HepG2 (cell line): ENCODE data around the gene MYH16. TPM values are rescaled to one million over a fixed set of nuclear protein-coding genes. Genes with fewer than 3 reads are reported as not detected.

ENCODE experiments used
- ATAC-seq: fragments of 200-7000 bp; cut with Tn5 transposase; 3 replicates; pipeline ENCODE4 v1.9.1; 2020; ENCODE audit warnings: mild to moderate bottlenecking, moderate library complexity
- BruUV-seq: library from RNA; stranded (reverse); fragments of 400-500 nt; replicated peaks from 2 replicates; lab custom pipeline; 2021; lab: Mats Ljungman, UMichigan
- CTCF ChIA-PET: fragments of 300-600 bp; formaldehyde crosslinking; extraction: SDS; loops from one replicate; lab custom pipeline; 2021; ENCODE audit warnings: low total read pairs, inconsistent platforms, low intra/inter-chr PET ratio; lab: Yijun Ruan, JAX
- POLR2A ChIA-PET: fragments of 350-600 bp; sonication (Branson Sonifier 250); formaldehyde crosslinking; loops from one replicate; lab custom pipeline; 2020; ENCODE audit warnings: antibody characterized with exemption, inconsistent platforms; lab: Yijun Ruan, JAX
- DNase-seq: peaks from one replicate; pipeline ENCODE4 v3.0.0-alpha.2; 2015; ENCODE audit warnings: low spot score
- FAIRE-seq: peaks from 3 replicates; lab custom pipeline; 2011; peaks lifted over from hg19 to GRCh38; lab: Jason Lieb, UNC
- H2AFZ ChIP-seq: one replicate; pipeline ENCODE4 v1.6.1; 2011; ENCODE audit warnings: low read length, inconsistent platforms
- H3K27ac ChIP-seq: fragments of 300-600 bp; 3 replicates; pipeline ENCODE4 v1.8.0; 2011; ENCODE audit warnings: mixed run types, mild to moderate bottlenecking, mixed read lengths, low read length, inconsistent platforms; ENCODE audit not compliant: insufficient read depth; ENCODE audit errors: extremely low read length
- H3K27me3 ChIP-seq, 2 experiments: fragments of 200-600 bp in 1 of 2; 2 replicates in 1 of 2; 3 replicates in 1 of 2; pipeline versions ENCODE4 v1.6.0 to v1.8.0; 2011; ENCODE audit warnings: low read length in 2 of 2, mild to moderate bottlenecking in 2 of 2, moderate library complexity in 2 of 2, inconsistent platforms in 1 of 2; ENCODE audit not compliant: insufficient read depth in 2 of 2, control insufficient read depth in 1 of 2
- H3K36me3 ChIP-seq, 2 experiments: fragments of 200-600 bp in 1 of 2; replicated peaks in 1 of 2; 2 replicates in 1 of 2; 3 replicates in 1 of 2; pipeline versions ENCODE4 v1.5.1 to v1.8.0; 2011; ENCODE audit warnings: low read length in 2 of 2, inconsistent platforms in 1 of 2; ENCODE audit not compliant: insufficient read depth in 2 of 2, control insufficient read depth in 1 of 2
- H3K4me1 ChIP-seq: 2 replicates; pipeline ENCODE4 v1.5.1; 2012; ENCODE audit warnings: low read length, inconsistent platforms; ENCODE audit not compliant: insufficient read depth
- H3K4me2 ChIP-seq: 2 replicates; pipeline ENCODE4 v1.6.0; 2011; ENCODE audit warnings: low read depth, low read length, inconsistent platforms
- H3K4me3 ChIP-seq, 3 experiments: fragments of 200-600 bp in 1 of 3; sonication (generic), shearing (Covaris generic) in 1 of 3; replicated peaks in 1 of 3; 2 replicates each; pipeline ENCODE4 v1.5.1; 2011 to 2016; ENCODE audit warnings: low read length in 3 of 3, inconsistent platforms in 2 of 3, low read depth in 2 of 3, mild to moderate bottlenecking in 2 of 3, control low read depth in 1 of 3, mixed read lengths in 1 of 3; ENCODE audit not compliant: insufficient read depth in 1 of 3
- H3K79me2 ChIP-seq: one replicate; pipeline ENCODE4 v1.6.1; 2011; ENCODE audit warnings: low read length, inconsistent platforms; ENCODE audit not compliant: insufficient read depth
- H3K9ac ChIP-seq: 2 replicates; pipeline ENCODE4 v1.6.0; 2011; ENCODE audit warnings: mild to moderate bottlenecking, low read depth, low read length, inconsistent platforms; ENCODE audit not compliant: insufficient read depth
- H3K9me3 ChIP-seq: 2 replicates; pipeline ENCODE4 v1.5.1; 2012; ENCODE audit warnings: mild to moderate bottlenecking, low read length
- H4K20me1 ChIP-seq: 2 replicates; pipeline ENCODE4 v1.6.0; 2011; ENCODE audit warnings: inconsistent platforms, mild to moderate bottlenecking, low read length, moderate library complexity; ENCODE audit not compliant: insufficient read depth
- SIN3A ChIP-seq: IDR thresholded peaks from 2 replicates; pipeline ENCODE4 v1.6.1; 2011; ENCODE audit warnings: low read depth, mild to moderate bottlenecking, control low read depth, low read length, borderline replicate concordance
- TCF12 ChIP-seq, 2 experiments: fragments of 450-650 bp in 1 of 2; sonication (generic) in 1 of 2; formaldehyde crosslinking in 1 of 2; IDR thresholded peaks; 2 replicates each; pipeline versions ENCODE4 v1.6.1 to v1.8.0; 2017 to 2022; ENCODE audit warnings: antibody characterized with exemption in 1 of 2, mild to moderate bottlenecking in 1 of 2, missing genetic modification reagents in 1 of 2, moderate library complexity in 1 of 2
- ZMYM3 ChIP-seq: sonication (generic); formaldehyde crosslinking; IDR thresholded peaks from 2 replicates; pipeline ENCODE4 v1.5.1; 2020; ENCODE audit warnings: mild to moderate bottlenecking, missing genetic modification reagents
- ZNF230 ChIP-seq: sonication (generic); formaldehyde crosslinking; IDR thresholded peaks from 2 replicates; pipeline ENCODE4 v1.4.0; 2020; ENCODE audit warnings: mild to moderate bottlenecking, missing genetic modification reagents
- ZNF335 ChIP-seq: sonication (generic); formaldehyde crosslinking; IDR thresholded peaks from 2 replicates; pipeline ENCODE4 v1.4.0; 2020; ENCODE audit warnings: missing genetic modification reagents
- WGBS: methylation state at CpG from one replicate; pipeline ENCODE4 v1.1.6; 2017; ENCODE audit warnings: low lambda C conversion rate; 5-methylcytosine and 5-hydroxymethylcytosine counted together
- in situ Hi-C: cut with HindIII; loops from 2 replicates; pipeline ENCODE4 v1.10.0; 2017; ENCODE audit warnings: low pct_unique_long_range_greater_than_20kb; ENCODE audit not compliant: extremely low pct_ligation_motif_present
- intact Hi-C: fragments of 100-400 bp; cut with micrococcal nuclease; formaldehyde crosslinking; loops from one replicate; pipeline ENCODE4 v1.10.0; 2022; ENCODE audit not compliant: unreplicated experiment
- polyA plus RNA-seq, 8 experiments: library from polyadenylated mRNA; depleted of rRNA in 3 of 8; stranded (reverse) in 7 of 8; unstranded in 1 of 8; fragments of >200 nt; fragmentation: Illumina TruSeq in 4 of 8; extraction: Trizol in 4 of 8; gene quantifications; 2 replicates each; pipeline versions ENCODE4 v1.2.1 to v1.2.3, GENCODE V29; 2011 to 2016; ENCODE audit warnings: low read depth in 4 of 8, missing spikeins in 1 of 8, mixed read lengths in 1 of 8; ENCODE audit not compliant: insufficient read depth in 1 of 8
- total RNA-seq, 5 experiments: library from RNA; depleted of rRNA; stranded (reverse); fragments of >200 nt; fragmentation: Illumina TruSeq; extraction: Trizol; gene quantifications; 2 replicates each; pipeline ENCODE4 v1.2.3, GENCODE V29; 2016; ENCODE audit warnings: low read depth in 1 of 5
- TF ChIP-seq, protein P1 (sequence below): sonication (generic); formaldehyde crosslinking; IDR thresholded peaks from 2 replicates; pipeline ENCODE4 v1.4.0; 2020; ENCODE audit warnings: missing genetic modification reagents
- TF ChIP-seq, protein P2 (sequence below): sonication (generic); formaldehyde crosslinking; conservative IDR thresholded peaks from 2 replicates; pipeline ENCODE4 v1.5.0; 2020; ENCODE audit warnings: missing genetic modification reagents
- TF ChIP-seq, protein P3 (sequence below): sonication (generic); formaldehyde crosslinking; IDR thresholded peaks from 2 replicates; pipeline ENCODE4 v1.4.0; 2020; ENCODE audit warnings: missing genetic modification reagents
- TF ChIP-seq, protein P4 (sequence below): IDR thresholded peaks from 2 replicates; pipeline ENCODE4 v1.6.1; 2016; ENCODE audit warnings: low read depth, control low read depth

Gene MYH16
- total and polyA plus RNA-seq, 2 of the 13 experiments (the other 11 are each of a cell fraction or from before 2014, with no cell fraction given), result 0.05 to 0.15 TPM

DNA sequence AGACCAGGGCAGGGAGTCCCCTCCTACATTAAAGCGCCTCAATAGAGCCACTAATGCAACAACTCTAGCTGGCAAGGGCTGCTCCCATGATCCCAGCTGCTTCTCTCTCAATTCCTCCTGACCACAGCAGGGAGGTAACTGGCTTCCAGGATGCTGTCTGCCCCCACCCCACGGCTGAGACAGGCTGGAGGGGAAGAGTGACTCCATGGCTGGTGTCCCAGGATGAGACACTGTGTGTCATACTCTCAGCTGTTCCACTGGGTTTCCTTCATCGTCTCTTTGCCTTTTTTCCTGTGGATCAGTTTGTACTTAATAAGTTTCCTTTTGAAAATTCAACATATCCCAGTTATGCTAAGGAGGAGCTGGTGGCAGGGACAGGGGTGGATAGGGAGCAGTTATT, 27.7 kb upstream of the MYH16 start:
- Histone ChIP-seq H3K4me2 (no peak overlapping the region), H2AFZ (no peak overlapping the region), H3K27ac (no peak overlapping the region), H3K79me2 (no peaks in the 10 kb centered on the region), H3K27me3 (peaks cover 0 to 4% of the 10 kb centered on the region in 2 experiments; a peak in 1 of 5 replicates), H4K20me1 (no peaks in the 10 kb centered on the region), H3K9ac (no peak overlapping the region), H3K4me3 (no peak overlapping the region)
- FAIRE-seq (no peak), ATAC-seq (no peak)
- in situ Hi-C loops, result no loop called here
- WGBS, result 0% methylated on average over 2 of the region's 3 CpGs
- CTCF ChIA-PET, result no interaction called here
- BruUV-seq, result no TSS peak
- TF ChIP-seq ZNF335 (CRISPR knock-in tag) (no peak), ZMYM3 (no peak), TCF12 (IDR thresholded peaks at IDR 0.05) (no peak), TCF12 (CRISPR knock-in tag; IDR thresholded peaks at IDR 0.05) (no peak), SIN3A (no peak), ZNF230 (CRISPR knock-in tag) (no peak)
- TF ChIP-seq, protein P1, sequence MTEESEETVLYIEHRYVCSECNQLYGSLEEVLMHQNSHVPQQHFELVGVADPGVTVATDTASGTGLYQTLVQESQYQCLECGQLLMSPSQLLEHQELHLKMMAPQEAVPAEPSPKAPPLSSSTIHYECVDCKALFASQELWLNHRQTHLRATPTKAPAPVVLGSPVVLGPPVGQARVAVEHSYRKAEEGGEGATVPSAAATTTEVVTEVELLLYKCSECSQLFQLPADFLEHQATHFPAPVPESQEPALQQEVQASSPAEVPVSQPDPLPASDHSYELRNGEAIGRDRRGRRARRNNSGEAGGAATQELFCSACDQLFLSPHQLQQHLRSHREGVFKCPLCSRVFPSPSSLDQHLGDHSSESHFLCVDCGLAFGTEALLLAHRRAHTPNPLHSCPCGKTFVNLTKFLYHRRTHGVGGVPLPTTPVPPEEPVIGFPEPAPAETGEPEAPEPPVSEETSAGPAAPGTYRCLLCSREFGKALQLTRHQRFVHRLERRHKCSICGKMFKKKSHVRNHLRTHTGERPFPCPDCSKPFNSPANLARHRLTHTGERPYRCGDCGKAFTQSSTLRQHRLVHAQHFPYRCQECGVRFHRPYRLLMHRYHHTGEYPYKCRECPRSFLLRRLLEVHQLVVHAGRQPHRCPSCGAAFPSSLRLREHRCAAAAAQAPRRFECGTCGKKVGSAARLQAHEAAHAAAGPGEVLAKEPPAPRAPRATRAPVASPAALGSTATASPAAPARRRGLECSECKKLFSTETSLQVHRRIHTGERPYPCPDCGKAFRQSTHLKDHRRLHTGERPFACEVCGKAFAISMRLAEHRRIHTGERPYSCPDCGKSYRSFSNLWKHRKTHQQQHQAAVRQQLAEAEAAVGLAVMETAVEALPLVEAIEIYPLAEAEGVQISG, result no peak
- TF ChIP-seq, protein P2, sequence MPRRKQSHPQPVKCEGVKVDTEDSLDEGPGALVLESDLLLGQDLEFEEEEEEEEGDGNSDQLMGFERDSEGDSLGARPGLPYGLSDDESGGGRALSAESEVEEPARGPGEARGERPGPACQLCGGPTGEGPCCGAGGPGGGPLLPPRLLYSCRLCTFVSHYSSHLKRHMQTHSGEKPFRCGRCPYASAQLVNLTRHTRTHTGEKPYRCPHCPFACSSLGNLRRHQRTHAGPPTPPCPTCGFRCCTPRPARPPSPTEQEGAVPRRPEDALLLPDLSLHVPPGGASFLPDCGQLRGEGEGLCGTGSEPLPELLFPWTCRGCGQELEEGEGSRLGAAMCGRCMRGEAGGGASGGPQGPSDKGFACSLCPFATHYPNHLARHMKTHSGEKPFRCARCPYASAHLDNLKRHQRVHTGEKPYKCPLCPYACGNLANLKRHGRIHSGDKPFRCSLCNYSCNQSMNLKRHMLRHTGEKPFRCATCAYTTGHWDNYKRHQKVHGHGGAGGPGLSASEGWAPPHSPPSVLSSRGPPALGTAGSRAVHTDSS (CRISPR knock-in tag), result no peak
- TF ChIP-seq, protein P3, sequence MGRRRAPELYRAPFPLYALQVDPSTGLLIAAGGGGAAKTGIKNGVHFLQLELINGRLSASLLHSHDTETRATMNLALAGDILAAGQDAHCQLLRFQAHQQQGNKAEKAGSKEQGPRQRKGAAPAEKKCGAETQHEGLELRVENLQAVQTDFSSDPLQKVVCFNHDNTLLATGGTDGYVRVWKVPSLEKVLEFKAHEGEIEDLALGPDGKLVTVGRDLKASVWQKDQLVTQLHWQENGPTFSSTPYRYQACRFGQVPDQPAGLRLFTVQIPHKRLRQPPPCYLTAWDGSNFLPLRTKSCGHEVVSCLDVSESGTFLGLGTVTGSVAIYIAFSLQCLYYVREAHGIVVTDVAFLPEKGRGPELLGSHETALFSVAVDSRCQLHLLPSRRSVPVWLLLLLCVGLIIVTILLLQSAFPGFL (CRISPR knock-in tag), result no peak
- TF ChIP-seq, protein P4, sequence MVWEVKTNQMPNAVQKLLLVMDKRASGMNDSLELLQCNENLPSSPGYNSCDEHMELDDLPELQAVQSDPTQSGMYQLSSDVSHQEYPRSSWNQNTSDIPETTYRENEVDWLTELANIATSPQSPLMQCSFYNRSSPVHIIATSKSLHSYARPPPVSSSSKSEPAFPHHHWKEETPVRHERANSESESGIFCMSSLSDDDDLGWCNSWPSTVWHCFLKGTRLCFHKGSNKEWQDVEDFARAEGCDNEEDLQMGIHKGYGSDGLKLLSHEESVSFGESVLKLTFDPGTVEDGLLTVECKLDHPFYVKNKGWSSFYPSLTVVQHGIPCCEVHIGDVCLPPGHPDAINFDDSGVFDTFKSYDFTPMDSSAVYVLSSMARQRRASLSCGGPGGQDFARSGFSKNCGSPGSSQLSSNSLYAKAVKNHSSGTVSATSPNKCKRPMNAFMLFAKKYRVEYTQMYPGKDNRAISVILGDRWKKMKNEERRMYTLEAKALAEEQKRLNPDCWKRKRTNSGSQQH (CRISPR knock-in tag), result no peak
- TF ChIP-seq, all 625 proteins: peak for 0
- Histone ChIP-seq H3K4me1 (no peaks in the 10 kb centered on the region), H3K36me3 (no peaks in the 10 kb centered on the region), H3K9me3 (no peaks in the 10 kb centered on the region)
- POLR2A ChIA-PET, result no interaction called here
- DNase-seq, result no peak
- intact Hi-C loops, result no loop called here
